Measurements from ENCODE around the gene HBS1L. TPM values are rescaled to one million over a fixed set of nuclear protein-coding genes. Genes with fewer than 3 reads are reported as not detected.

HBS1L gene
- polyA plus RNA-seq, 4 donors: 65.6 to 74.9 (median 71.4) TPM

DNA sequence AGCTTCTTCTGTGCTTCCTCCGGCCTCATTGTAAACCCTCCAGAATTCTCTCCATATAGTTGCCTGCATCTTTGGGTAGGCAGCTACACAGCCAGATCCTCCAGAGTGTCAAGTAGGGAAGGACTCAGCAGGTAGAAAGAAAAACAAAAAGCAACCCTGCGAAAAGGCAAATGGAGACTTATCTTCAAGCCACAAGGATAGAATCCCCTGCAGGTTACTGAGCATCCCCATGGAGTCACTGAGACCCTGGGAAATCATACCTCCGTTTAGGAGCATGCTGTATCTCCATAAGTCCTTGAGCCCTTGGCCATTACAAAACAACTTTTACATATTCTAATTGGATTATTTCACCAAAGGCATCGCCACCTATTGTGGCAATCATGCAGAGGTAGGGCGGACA lies 133.3 kb downstream of the HBS1L start:
- no peak for DNase-seq (ENCODE audit: low read depth in 4 of 4, low spot score in 2 of 4)

DNA sequence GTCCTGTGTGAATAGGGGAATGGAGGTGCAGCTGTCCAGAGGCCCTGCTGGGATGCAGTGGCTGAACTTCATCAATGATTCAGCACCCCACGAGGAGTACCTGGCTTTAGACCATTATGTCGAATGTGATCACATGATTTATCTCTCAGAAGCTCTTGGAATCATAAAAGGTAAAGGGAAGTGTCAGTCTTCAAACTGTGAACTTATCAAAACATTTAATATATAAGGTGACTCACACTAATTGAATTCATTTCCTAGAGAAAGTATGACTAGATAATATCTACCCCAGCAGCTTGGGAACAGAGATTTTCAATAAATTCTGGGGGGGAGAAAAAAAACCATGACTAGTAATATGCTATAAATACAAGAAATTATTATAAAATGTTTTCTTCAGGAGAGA lies 134.2 kb downstream of the HBS1L start:
- DNase-seq (ENCODE audit: low read depth in 4 of 4, low spot score in 2 of 4): no peak

DNA sequence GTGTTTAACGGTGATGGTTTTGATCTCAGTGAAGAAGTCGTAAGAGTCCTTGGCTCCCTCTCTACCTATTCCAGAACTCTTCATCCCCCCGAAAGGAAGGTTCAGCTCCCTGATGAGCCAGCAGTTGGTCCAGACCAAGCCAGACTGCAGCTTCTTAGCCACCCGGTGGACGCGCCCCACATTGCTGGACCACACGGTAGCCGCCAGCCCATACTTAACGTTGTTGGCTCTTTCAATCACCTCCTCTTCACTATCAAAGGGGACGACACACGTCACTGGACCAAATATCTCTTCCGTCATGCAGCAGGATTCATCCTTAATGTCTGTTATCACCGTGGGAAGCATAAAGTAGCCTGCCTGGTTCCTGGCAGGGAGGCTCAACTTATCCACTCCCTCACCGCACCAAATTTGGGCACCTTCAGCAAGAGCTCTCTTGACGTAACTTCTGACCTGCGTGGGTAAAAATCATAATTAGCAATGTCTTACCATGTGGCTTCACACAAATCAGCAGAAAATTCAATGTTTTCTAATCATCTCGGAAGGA lies 136.1 kb downstream of the HBS1L start:
- DNase-seq (ENCODE audit: low read depth in 4 of 4, low spot score in 2 of 4): no peak

DNA sequence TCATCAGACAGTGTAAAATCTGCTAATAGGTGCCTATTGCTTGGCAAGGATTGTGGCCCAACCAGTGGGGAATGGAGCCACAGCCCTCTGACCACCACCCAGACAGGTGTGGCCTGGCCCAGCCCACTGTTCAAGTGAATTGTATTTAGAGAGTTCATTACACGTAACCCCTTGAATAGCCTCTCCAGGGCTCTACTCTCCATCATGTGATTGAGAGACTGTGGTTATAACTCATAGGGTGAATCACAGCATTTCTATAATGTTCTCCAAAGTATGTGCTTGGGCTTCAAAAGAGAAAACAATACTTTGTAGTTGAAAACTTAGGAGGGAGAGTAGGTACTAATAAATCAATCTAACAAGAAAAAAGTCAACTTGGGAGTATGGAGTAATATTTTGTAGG lies 143.1 kb downstream of the HBS1L start:
- DNase-seq (ENCODE audit: low read depth in 4 of 4, low spot score in 2 of 4): no peak

DNA sequence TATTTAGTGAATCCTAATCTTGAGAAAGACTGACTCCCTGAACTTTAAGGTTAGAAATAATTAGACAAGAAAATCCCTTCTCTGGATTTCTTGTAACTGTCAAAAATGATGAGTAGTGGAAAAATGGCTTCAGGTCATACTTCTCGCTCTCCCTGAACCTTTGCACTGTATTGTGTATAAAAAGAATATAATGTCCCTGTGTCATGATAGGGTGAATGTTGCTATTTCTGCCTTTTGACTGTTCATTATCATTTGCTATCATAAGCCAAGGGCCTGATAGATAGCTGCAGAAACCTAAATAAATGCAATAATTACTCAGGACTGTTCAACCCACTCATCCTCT lies 144.1 kb downstream of the HBS1L start:
- DNase-seq (ENCODE audit: low read depth in 4 of 4, low spot score in 2 of 4): no peak

Other genes starting within 250 kb of the HBS1L start
- gene ALDH8A1, start 104.7 kb downstream of the HBS1L start, polyA plus RNA-seq (ENCODE audit: insufficient read length in 4 of 4): 10 to 100 TPM; 19.7 to 34.5 (median 30.5) TPM
- gene MYB, start 126.5 kb upstream of the HBS1L start, polyA plus RNA-seq (ENCODE audit: insufficient read length in 4 of 4): 1 to 10 TPM; 4.3 to 4.9 (median 4.5) TPM

All from left renal cortex interstitium (tissue), 4 donors.